ENCODE data around the gene MCHR1. TPM values are rescaled to one million over a fixed set of nuclear protein-coding genes. Genes with fewer than 3 reads are reported as not detected.
A peak's percentile ranks its signal among the peaks of the same experiment; 100 is the strongest.
"Not testable (repeated sequence)": the region's sequence is repeated elsewhere in the genome, so short reads cannot be mapped to it uniquely, and the experiment has no call there.

MCHR1 gene
- total RNA-seq, 4 donors from 2014 or later, result 1.0 to 2.4 (median 1.7) TPM

GRCh38 chr22:40714499-40715337, 35.4 kb downstream of the MCHR1 start:
- no peaks in the 10 kb centered on the region for H3K27me3 ChIP-seq
- H3K27ac ChIP-seq, result peak overlapping the region; percentile 38 to 60
- DNase-seq, result peak in 1 of 2 donors; percentile 63
- no peaks in the 10 kb centered on the region for H3K36me3 ChIP-seq
- intact Hi-C loops (cut with DNase I; ENCODE audit: low total_unique reads), result no loop called here
- TF ChIP-seq CTCF (IDR thresholded peaks at IDR 0.05) (no peak), POLR2A (IDR thresholded peaks at IDR 0.05) (no peak)
- no peak overlapping the region for H3K4me3 ChIP-seq
- no peaks in the 10 kb centered on the region for H3K9me3 ChIP-seq
- H3K4me1 ChIP-seq, result peaks cover 0 to 11% of the 10 kb centered on the region in 2 donors

GRCh38 chr22:40716116-40716515, 36.8 kb downstream of the MCHR1 start:
- no peak overlapping the region for H3K27ac ChIP-seq
- no peaks in the 10 kb centered on the region for H3K27me3 ChIP-seq
- intact Hi-C loops (cut with DNase I; ENCODE audit: low total_unique reads), result no loop called here
- H3K4me3 ChIP-seq, result no peak overlapping the region
- peaks cover 0 to 4% of the 10 kb centered on the region in 2 donors for H3K4me1 ChIP-seq
- no peaks in the 10 kb centered on the region for H3K9me3 ChIP-seq
- H3K36me3 ChIP-seq, result no peaks in the 10 kb centered on the region
- TF ChIP-seq CTCF (IDR thresholded peaks at IDR 0.05) (no peak), POLR2A (IDR thresholded peaks at IDR 0.05) (no peak)
- DNase-seq, result no peak

- H3K4me1 ChIP-seq; H3K4me3 ChIP-seq; intact Hi-C loops (cut with DNase I; ENCODE audit: low total_unique reads); H3K9me3 ChIP-seq; H3K27ac ChIP-seq; DNase-seq; H3K36me3 ChIP-seq; H3K27me3 ChIP-seq: not testable (repeated sequence)
Observed at GRCh38 chr22:40717657-40718056, 38.4 kb downstream of the MCHR1 start.

- Histone ChIP-seq H3K27ac (no peak overlapping the region), H3K27me3 (no peaks in the 10 kb centered on the region), H3K9me3 (no peaks in the 10 kb centered on the region), H3K4me3 (no peak overlapping the region), H3K36me3 (no peaks in the 10 kb centered on the region), H3K4me1 (no peaks in the 10 kb centered on the region)
- no peak for TF ChIP-seq CTCF (IDR thresholded peaks at IDR 0.05)
- TF ChIP-seq POLR2A (IDR thresholded peaks at IDR 0.05), result no peak
- intact Hi-C loops (cut with DNase I; ENCODE audit: low total_unique reads), result no loop called here
- no peak for DNase-seq
Observed at GRCh38 chr22:40718250-40719204, 39.2 kb downstream of the MCHR1 start.

- Histone ChIP-seq H3K9me3 (no peaks in the 10 kb centered on the region), H3K4me3 (no peak overlapping the region), H3K36me3 (no peaks in the 10 kb centered on the region), H3K27me3 (no peaks in the 10 kb centered on the region), H3K27ac (peak overlapping the region; percentile 66 to 83), H3K4me1 (no peaks in the 10 kb centered on the region)
- intact Hi-C loops (cut with DNase I; ENCODE audit: low total_unique reads), result no loop called here
- no peak for DNase-seq
- TF ChIP-seq POLR2A (IDR thresholded peaks at IDR 0.05) (no peak), CTCF (IDR thresholded peaks at IDR 0.05) (no peak)
Observed at GRCh38 chr22:40719599-40719998, 40.3 kb downstream of the MCHR1 start.

GRCh38 chr22:40720156-40720537, 40.9 kb downstream of the MCHR1 start:
- H3K27ac ChIP-seq, result peak overlapping the region; percentile 66 to 83
- H3K9me3 ChIP-seq; H3K4me1 ChIP-seq; intact Hi-C loops (cut with DNase I; ENCODE audit: low total_unique reads); H3K27me3 ChIP-seq; DNase-seq; H3K4me3 ChIP-seq; H3K36me3 ChIP-seq: not testable (repeated sequence)
